Measurements from ENCODE around the gene WIZ. TPM values are rescaled to one million over a fixed set of nuclear protein-coding genes. Genes with fewer than 3 reads are reported as not detected.

The WIZ gene
- total and polyA plus RNA-seq, 2 of the 8 experiments (the other 6 are each of a cell fraction or from before 2014, with no cell fraction given) = 12.5 to 33.2 TPM

DNA sequence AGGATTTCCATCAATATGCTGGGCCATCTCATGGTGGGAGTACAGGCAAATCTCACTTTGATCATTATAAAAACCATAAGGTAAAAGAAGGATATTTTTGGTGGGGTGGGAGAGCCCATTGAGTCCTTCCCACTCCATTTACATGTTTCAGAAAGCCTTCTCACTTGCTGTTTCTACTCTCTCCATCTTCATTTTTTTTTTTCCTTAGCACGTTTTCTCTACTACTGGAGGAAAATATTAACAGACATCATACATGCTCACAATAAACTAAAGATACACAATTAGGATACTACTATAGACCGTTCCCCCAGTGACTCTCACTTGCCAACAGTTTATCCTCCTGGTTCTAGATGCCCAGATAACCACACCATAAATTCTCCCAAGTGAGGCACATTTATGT is 68.3 kb downstream of the WIZ start:
- Histone ChIP-seq H4K5ac (ENCODE audit: insufficient read length, low read depth, low read length) (no peak overlapping the region), H2BK5ac (ENCODE audit: low read depth, low read length) (no peak overlapping the region), H3K4ac (replicated peaks; ENCODE audit: insufficient read length, low read depth, low read length) (no peak overlapping the region), H3K27ac (ENCODE audit: low read depth, low read length) (no peak overlapping the region), H3K79me2 (ENCODE audit: control insufficient read depth in 1 of 2, insufficient read depth in 2 of 2, low read length in 2 of 2) (peaks cover 20 to 28% of the 10 kb centered on the region in 2 experiments), H4K20me1 (replicated peaks in 1 of 2; ENCODE audit: control insufficient read depth in 1 of 2, insufficient read depth in 2 of 2, low read length in 2 of 2) (peaks cover 5 to 16% of the 10 kb centered on the region in 2 experiments), H3K4me2 (ENCODE audit: insufficient read depth in 1 of 2, low read depth in 2 of 2, low read length in 2 of 2) (peak overlapping the region; percentile 79 to 91; a peak in 3 of 4 replicates), H3K14ac (ENCODE audit: insufficient read length) (no peak overlapping the region), H2BK120ac (replicated peaks; ENCODE audit: low read depth, low read length) (no peak overlapping the region), H3K27me3 (replicated peaks in 1 of 4; ENCODE audit: control insufficient read depth in 3 of 4, extremely low read depth in 1 of 4, insufficient read depth in 3 of 4, low read length in 3 of 4) (no peaks in the 10 kb centered on the region), H3K9ac (replicated peaks in 1 of 4; ENCODE audit: extremely low read depth in 1 of 4, low read depth in 3 of 4, low read length in 3 of 4) (no peak overlapping the region), H3K56ac (replicated peaks; ENCODE audit: insufficient read length, low read depth, low read length) (no peak overlapping the region), H2AFZ (ENCODE audit: low read length) (no peak overlapping the region), H3K23me2 (ENCODE audit: low read depth, low read length) (peaks cover 10% of the 10 kb centered on the region), H2BK12ac (ENCODE audit: low read depth, low read length) (no peak overlapping the region), H2BK15ac (ENCODE audit: low read length) (no peak overlapping the region), H3K9me3 (ENCODE audit: insufficient read depth in 2 of 2, low read depth in 1 of 2, low read length in 1 of 2) (no peaks in the 10 kb centered on the region), H3K18ac (ENCODE audit: extremely low read depth, low read length) (no peak overlapping the region), H3K23ac (ENCODE audit: insufficient read length) (no peak overlapping the region), H4K91ac (replicated peaks; ENCODE audit: insufficient read length, low read length) (no peak overlapping the region), H2BK20ac (ENCODE audit: low read length) (no peak overlapping the region), H3K36me3 (ENCODE audit: control insufficient read depth in 2 of 4, insufficient read depth in 4 of 4, low read length in 3 of 4) (no peaks in the 10 kb centered on the region; a peak in 2 of 8 replicates), H2AK5ac (ENCODE audit: low read depth, low read length) (no peak overlapping the region), H3K79me1 (ENCODE audit: low read depth, low read length) (peaks cover 4% of the 10 kb centered on the region; the same call in 1 of the 2 replicates), H3K4me3 (ENCODE audit: extremely low read depth in 1 of 4, insufficient read depth in 2 of 4, low read depth in 3 of 4, low read length in 4 of 4) (peak overlapping the region in 1 of 4 experiments; percentile 89; a peak in 2 of 8 replicates), H4K8ac (ENCODE audit: extremely low read depth, insufficient read depth, low read length) (no peak overlapping the region), H3K4me1 (replicated peaks in 1 of 4; ENCODE audit: control insufficient read depth in 3 of 4, insufficient read depth in 4 of 4, low read length in 3 of 4) (peaks cover 0 to 9% (median 6%) of the 10 kb centered on the region in 4 experiments; a peak in 6 of 7 replicates)
- DNase-seq (ENCODE audit: low read depth in 1 of 2, low spot score in 2 of 2) = no peak
- TF ChIP-seq CTCF (IDR thresholded peaks at IDR 0.05; ENCODE audit: control extremely low read depth in 1 of 3, insufficient read depth in 1 of 3, low read depth in 1 of 3, low read length in 3 of 3) = no peak
- CTCF ChIA-PET (ENCODE audit: partially characterized antibody) = no interaction called here
- POLR2A ChIA-PET (ENCODE audit: partially characterized antibody) = no interaction called here
- WGBS, 2 experiments (ENCODE audit: extremely low coverage in 1 of 2, insufficient coverage in 1 of 2, insufficient read length in 1 of 2, insufficient replicate concordance in 2 of 2, low coverage in 1 of 2, low lambda C conversion rate in 2 of 2, missing lambda C conversion rate in 1 of 2) = 85% methylated on average over 2 of the region's 2 CpGs; no CpG with 5 or more reads in 1 of the 2 experiments
- no peak for FAIRE-seq

Data from H1 (cell line).